ENCODE data around the gene DNAJC11. TPM values are rescaled to one million over a fixed set of nuclear protein-coding genes. Genes with fewer than 3 reads are reported as not detected.

The DNAJC11 gene
- polyA plus RNA-seq, 1 of the 3 experiments (the other 2 are of a cell fraction) = 38.2 TPM

DNA sequence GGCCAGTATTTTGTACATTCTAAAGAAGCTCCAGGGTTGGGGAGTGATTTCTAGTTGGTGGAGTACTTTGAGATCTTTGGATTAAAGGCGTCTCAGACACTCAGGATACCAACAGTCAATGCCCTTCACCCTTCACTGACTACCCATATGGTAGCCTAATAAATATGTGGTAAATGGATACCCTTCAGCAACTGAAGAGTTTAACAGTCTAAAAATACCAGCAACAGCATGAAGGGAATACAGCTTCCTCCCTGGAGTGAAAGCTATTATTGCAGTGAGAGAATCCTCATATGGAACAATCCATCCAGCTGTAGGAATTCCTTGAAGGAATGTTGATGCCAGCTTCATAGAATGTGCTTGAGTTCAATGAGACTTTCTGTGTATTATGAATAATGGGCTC, 26.8 kb downstream of the DNAJC11 start:
- H3K36me3 ChIP-seq (replicated peaks in 1 of 2; ENCODE audit: control insufficient read depth in 1 of 2, insufficient read depth in 2 of 2, low read length in 1 of 2) = peaks cover 35 to 40% of the 10 kb centered on the region in 2 experiments
- 80% methylated on average over 1 of the region's 1 CpG for WGBS (ENCODE audit: low lambda C conversion rate)

More for the DNA sequence above, 26.8 kb downstream of the DNAJC11 start:
- Histone ChIP-seq H4K20me1 (ENCODE audit: insufficient read depth) (no peaks in the 10 kb centered on the region), H3K4me1 (ENCODE audit: control insufficient read depth in 1 of 2, insufficient read depth in 2 of 2, low read depth in 1 of 2, low read length in 1 of 2) (peaks cover 0 to 24% of the 10 kb centered on the region in 2 experiments; a peak in 2 of 4 replicates), H2AFZ (ENCODE audit: low read depth) (no peak overlapping the region), H3K27me3 (ENCODE audit: insufficient read depth) (no peaks in the 10 kb centered on the region), H3K4me3 (ENCODE audit: low read depth in 2 of 2, low read length in 1 of 2) (no peak overlapping the region), H3K27ac (ENCODE audit: low read depth in 2 of 2, low read length in 1 of 2) (no peak overlapping the region), H3K9ac (no peak overlapping the region), H3K79me2 (ENCODE audit: insufficient read depth) (peaks cover 4% of the 10 kb centered on the region; the same call in 1 of the 2 replicates), H3K4me2 (no peak overlapping the region), H3F3A (replicated peaks; ENCODE audit: insufficient read depth) (peaks cover 7% of the 10 kb centered on the region), H3K9me2 (no peaks in the 10 kb centered on the region), H3K9me3 (no peaks in the 10 kb centered on the region)
- CTCF ChIA-PET = interaction anchor here (1.1 to 1.7 kb wide), 3 partner anchors 9 to 27 kb away, joined by 4 to 6 read pairs (median 5); partner anchors contain the start of gene DNAJC11
- POLR2A ChIA-PET = interaction anchor here (0.6 kb wide), 1 partner anchor 70 kb away, joined by 3 read pairs; no protein-coding TSS in a partner anchor
- DNase-seq = no peak
- TF ChIP-seq POLR2AphosphoS5 (IDR thresholded peaks at IDR 0.05; ENCODE audit: low read depth, low read length) (no peak), SIN3A (IDR thresholded peaks at IDR 0.05; ENCODE audit: borderline replicate concordance, low read depth, low read length) (no peak), NFIC (IDR thresholded peaks at IDR 0.05; ENCODE audit: borderline replicate concordance) (no peak)
- TF ChIP-seq, protein P1, sequence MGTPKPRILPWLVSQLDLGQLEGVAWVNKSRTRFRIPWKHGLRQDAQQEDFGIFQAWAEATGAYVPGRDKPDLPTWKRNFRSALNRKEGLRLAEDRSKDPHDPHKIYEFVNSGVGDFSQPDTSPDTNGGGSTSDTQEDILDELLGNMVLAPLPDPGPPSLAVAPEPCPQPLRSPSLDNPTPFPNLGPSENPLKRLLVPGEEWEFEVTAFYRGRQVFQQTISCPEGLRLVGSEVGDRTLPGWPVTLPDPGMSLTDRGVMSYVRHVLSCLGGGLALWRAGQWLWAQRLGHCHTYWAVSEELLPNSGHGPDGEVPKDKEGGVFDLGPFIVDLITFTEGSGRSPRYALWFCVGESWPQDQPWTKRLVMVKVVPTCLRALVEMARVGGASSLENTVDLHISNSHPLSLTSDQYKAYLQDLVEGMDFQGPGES (IDR thresholded peaks at IDR 0.05; ENCODE audit: low read depth, low read length) = no peak
- TF ChIP-seq, protein P2, sequence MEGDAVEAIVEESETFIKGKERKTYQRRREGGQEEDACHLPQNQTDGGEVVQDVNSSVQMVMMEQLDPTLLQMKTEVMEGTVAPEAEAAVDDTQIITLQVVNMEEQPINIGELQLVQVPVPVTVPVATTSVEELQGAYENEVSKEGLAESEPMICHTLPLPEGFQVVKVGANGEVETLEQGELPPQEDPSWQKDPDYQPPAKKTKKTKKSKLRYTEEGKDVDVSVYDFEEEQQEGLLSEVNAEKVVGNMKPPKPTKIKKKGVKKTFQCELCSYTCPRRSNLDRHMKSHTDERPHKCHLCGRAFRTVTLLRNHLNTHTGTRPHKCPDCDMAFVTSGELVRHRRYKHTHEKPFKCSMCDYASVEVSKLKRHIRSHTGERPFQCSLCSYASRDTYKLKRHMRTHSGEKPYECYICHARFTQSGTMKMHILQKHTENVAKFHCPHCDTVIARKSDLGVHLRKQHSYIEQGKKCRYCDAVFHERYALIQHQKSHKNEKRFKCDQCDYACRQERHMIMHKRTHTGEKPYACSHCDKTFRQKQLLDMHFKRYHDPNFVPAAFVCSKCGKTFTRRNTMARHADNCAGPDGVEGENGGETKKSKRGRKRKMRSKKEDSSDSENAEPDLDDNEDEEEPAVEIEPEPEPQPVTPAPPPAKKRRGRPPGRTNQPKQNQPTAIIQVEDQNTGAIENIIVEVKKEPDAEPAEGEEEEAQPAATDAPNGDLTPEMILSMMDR (IDR thresholded peaks at IDR 0.05) = no peak
- TF ChIP-seq, protein P3, sequence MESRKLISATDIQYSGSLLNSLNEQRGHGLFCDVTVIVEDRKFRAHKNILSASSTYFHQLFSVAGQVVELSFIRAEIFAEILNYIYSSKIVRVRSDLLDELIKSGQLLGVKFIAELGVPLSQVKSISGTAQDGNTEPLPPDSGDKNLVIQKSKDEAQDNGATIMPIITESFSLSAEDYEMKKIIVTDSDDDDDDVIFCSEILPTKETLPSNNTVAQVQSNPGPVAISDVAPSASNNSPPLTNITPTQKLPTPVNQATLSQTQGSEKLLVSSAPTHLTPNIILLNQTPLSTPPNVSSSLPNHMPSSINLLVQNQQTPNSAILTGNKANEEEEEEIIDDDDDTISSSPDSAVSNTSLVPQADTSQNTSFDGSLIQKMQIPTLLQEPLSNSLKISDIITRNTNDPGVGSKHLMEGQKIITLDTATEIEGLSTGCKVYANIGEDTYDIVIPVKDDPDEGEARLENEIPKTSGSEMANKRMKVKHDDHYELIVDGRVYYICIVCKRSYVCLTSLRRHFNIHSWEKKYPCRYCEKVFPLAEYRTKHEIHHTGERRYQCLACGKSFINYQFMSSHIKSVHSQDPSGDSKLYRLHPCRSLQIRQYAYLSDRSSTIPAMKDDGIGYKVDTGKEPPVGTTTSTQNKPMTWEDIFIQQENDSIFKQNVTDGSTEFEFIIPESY (IDR thresholded peaks at IDR 0.05; ENCODE audit: borderline replicate concordance, low read depth) = no peak
- TF ChIP-seq, protein P4, sequence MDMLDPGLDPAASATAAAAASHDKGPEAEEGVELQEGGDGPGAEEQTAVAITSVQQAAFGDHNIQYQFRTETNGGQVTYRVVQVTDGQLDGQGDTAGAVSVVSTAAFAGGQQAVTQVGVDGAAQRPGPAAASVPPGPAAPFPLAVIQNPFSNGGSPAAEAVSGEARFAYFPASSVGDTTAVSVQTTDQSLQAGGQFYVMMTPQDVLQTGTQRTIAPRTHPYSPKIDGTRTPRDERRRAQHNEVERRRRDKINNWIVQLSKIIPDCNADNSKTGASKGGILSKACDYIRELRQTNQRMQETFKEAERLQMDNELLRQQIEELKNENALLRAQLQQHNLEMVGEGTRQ (IDR thresholded peaks at IDR 0.05; ENCODE audit: borderline replicate concordance, low read depth, low read length) = no peak

Data from SK-N-SH (cell line).